Colonic mucosa (tissue), 4 donors: ENCODE results near the gene DPP6. TPM values are rescaled to one million over a fixed set of nuclear protein-coding genes. Genes with fewer than 3 reads are reported as not detected.
"Not testable (repeated sequence)": the region's sequence is repeated elsewhere in the genome, so short reads cannot be mapped to it uniquely, and the experiment has no call there.

Experiments used
- DNase-seq: peaks from one replicate; pipeline ENCODE4 v3.0.0-alpha.2; 2020
- H3K27ac ChIP-seq: fragments of 200-600 bp; one replicate; pipeline ENCODE4 v1.8.0; 2021
- H3K27me3 ChIP-seq: fragments of 200-600 bp; one replicate; pipeline ENCODE4 v1.8.0; 2021
- H3K36me3 ChIP-seq: fragments of 200-600 bp; one replicate; pipeline ENCODE4 v1.8.0; 2021
- H3K4me1 ChIP-seq: fragments of 200-600 bp; one replicate; pipeline ENCODE4 v1.8.0; 2021; ENCODE audit warnings: mild to moderate bottlenecking
- H3K4me3 ChIP-seq: fragments of 200-600 bp; one replicate; pipeline ENCODE4 v1.8.0; 2021
- H3K9ac ChIP-seq, 2 donors: one replicate each; pipeline ENCODE4 v1.7.0; 2013; ENCODE audit warnings: control low read depth in 2 of 2, low read depth in 2 of 2, low read length in 2 of 2
- H3K9me3 ChIP-seq: fragments of 200-600 bp; one replicate; pipeline ENCODE4 v1.8.0; 2021
- intact Hi-C: fragments of 100-400 bp; cut with DNase I; formaldehyde crosslinking; loops from one replicate; pipeline ENCODE4 v1.14.1; 2022
- total RNA-seq, 2 donors: library from RNA; stranded (reverse); fragmentation: NEBNext Ultra II Directional in 1 of 2; extraction: Animal tissue kit (Norgen Biotek cat#: 25700) in 1 of 2; gene quantifications; one replicate each; pipeline ENCODE4 v1.2.1, GENCODE V29; 2021
- donor health status: healthy.
- donor health status: DM: no; HTN: no; CAD: no.
- donor health status: DM: no; HTN: no; CAD: no.

Gene DPP6
- total RNA-seq, 2 donors from 2014 or later = 0.17 to 3.9 TPM

DNA sequence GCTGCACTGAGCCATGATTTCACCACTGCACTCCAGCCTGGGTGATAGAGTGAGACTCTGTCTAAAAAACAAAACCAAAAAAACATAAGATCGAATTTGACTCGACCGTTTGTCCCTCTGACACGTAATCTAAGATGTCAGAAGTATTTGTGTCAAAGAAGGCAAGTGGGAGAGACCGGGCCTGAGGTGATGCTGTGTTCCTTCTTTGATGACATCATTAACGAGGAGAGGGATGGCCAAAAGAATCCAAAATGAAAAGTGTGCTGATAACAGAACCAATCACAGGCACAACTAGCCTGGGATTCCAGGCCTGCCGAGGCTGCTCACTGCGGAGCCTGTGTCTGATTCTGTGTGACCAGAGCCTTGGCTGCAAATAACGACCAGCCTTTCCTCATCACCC, 52.9 kb downstream of the DPP6 start:
- H3K4me1 ChIP-seq, DNase-seq, intact Hi-C loops, H3K9me3 ChIP-seq, H3K27ac ChIP-seq, H3K4me3 ChIP-seq, H3K27me3 ChIP-seq, H3K36me3 ChIP-seq, H3K9ac ChIP-seq: not testable (repeated sequence)

GRCh38 chr7:154109615-154110014, 57.4 kb downstream of the DPP6 start:
- intact Hi-C loops, H3K9me3 ChIP-seq, H3K9ac ChIP-seq, H3K4me1 ChIP-seq, H3K27me3 ChIP-seq, DNase-seq, H3K27ac ChIP-seq, H3K4me3 ChIP-seq, H3K36me3 ChIP-seq: not testable (repeated sequence)

GRCh38 chr7:154113732-154114351, 61.6 kb downstream of the DPP6 start:
- H3K9me3 ChIP-seq, intact Hi-C loops, DNase-seq, H3K4me1 ChIP-seq, H3K27me3 ChIP-seq, H3K4me3 ChIP-seq, H3K36me3 ChIP-seq, H3K27ac ChIP-seq, H3K9ac ChIP-seq: not testable (repeated sequence)

DNA sequence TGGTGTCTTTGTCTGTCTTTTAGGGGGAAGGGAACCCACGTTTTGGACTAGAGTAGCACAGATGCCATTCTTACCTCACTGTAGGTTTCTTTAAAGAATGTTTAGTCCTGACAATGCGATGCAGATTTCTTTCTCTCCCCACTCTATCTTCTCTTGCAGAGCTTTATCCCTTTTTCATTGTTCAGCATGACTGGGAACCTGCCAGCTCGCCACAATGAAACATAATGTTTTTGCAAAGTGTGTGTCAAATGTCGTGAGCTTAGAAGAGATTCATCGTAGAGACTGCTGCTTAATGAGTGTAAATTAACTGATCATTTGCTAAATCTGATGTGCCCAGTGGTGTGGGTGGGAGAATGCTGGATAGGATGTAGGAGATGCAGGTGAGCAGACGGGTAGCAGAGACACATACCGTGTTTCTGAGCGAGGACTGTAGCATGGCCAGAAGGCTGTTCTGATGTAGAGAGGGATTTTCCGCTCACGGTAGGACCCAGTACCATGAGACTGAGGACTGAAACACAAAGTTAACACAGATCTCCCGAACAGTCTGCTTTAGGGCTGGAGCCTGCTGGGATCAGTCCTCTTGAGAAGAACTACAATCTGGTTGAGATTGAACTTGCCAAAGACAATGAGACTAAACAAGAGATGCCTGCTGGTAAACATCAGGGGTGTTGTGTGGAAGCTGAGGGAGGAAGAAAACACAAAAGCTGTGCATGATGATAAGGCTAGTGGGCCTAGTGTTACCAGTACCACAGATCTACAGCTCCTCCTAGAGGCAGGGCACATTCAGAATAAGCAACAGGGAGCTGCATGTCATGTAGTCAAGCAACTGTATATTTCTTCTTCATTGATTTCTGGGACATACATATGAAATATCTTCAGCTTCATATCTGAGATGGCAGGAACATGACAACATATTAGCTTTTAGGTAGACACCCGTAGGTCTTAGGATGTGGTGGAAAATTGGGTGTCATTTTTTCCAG, 65.5 kb downstream of the DPP6 start:
- DNase-seq, H3K27ac ChIP-seq, H3K36me3 ChIP-seq, intact Hi-C loops, H3K27me3 ChIP-seq, H3K9ac ChIP-seq, H3K4me3 ChIP-seq, H3K9me3 ChIP-seq, H3K4me1 ChIP-seq: not testable (repeated sequence)

GRCh38 chr7:154120825-154121224, 68.6 kb downstream of the DPP6 start:
- H3K9ac ChIP-seq, DNase-seq, H3K4me3 ChIP-seq, intact Hi-C loops, H3K9me3 ChIP-seq, H3K27ac ChIP-seq, H3K27me3 ChIP-seq, H3K36me3 ChIP-seq, H3K4me1 ChIP-seq: not testable (repeated sequence)

DNA sequence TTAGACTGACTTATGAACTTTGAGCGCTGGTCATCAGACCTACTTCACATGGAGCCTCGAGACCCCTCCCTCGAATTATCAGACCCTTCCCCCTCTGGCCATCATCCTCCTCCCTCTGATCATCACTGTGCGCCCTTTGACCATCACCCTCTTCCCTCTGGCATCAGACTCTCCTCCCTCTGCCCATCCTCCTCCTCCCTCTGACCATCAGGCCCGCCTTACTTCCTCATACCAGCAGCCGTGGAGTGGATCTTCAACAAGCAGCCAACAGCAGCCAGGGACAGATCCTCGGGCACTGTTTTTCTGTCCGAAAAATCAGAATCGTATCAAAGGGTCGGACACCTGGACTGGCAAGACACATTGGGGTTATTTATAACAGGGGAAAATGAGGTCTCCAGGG, 70.5 kb downstream of the DPP6 start:
- H3K9ac ChIP-seq, H3K4me3 ChIP-seq, H3K9me3 ChIP-seq, H3K4me1 ChIP-seq, H3K27me3 ChIP-seq, H3K27ac ChIP-seq, DNase-seq, intact Hi-C loops, H3K36me3 ChIP-seq: not testable (repeated sequence)

- H3K27ac ChIP-seq, intact Hi-C loops, H3K27me3 ChIP-seq, DNase-seq, H3K9me3 ChIP-seq, H3K4me3 ChIP-seq, H3K36me3 ChIP-seq, H3K4me1 ChIP-seq, H3K9ac ChIP-seq: not testable (repeated sequence)
These were observed 71.2 kb downstream of the DPP6 start for GRCh38 chr7:154123397-154123796.

- H3K27me3 ChIP-seq, intact Hi-C loops, H3K36me3 ChIP-seq, H3K9me3 ChIP-seq, H3K4me3 ChIP-seq, H3K9ac ChIP-seq, DNase-seq, H3K27ac ChIP-seq, H3K4me1 ChIP-seq: not testable (repeated sequence)
These were observed 76.9 kb downstream of the DPP6 start for GRCh38 chr7:154129142-154129541.

DNA sequence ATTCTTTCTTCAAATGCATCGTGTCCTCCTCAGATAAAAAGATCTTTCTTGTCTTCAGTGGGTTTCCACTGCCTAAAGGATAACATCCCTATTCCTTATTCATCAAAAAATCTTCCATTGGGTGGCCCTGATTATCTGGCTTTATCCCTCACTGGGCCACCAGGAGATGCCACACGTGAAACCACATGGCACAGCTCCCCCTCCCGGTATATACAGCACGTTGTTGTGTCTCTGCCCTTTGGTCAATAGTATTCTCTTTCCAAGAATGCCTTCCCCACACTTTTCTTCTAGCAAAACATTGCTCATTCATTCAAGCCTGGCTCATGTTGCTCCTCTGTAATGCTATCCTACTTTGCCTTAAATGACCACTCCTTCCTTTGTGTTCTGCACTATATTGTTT, 80.4 kb downstream of the DPP6 start:
- DNase-seq, H3K36me3 ChIP-seq, H3K9ac ChIP-seq, H3K27me3 ChIP-seq, H3K9me3 ChIP-seq, intact Hi-C loops, H3K4me3 ChIP-seq, H3K4me1 ChIP-seq, H3K27ac ChIP-seq: not testable (repeated sequence)

DNA sequence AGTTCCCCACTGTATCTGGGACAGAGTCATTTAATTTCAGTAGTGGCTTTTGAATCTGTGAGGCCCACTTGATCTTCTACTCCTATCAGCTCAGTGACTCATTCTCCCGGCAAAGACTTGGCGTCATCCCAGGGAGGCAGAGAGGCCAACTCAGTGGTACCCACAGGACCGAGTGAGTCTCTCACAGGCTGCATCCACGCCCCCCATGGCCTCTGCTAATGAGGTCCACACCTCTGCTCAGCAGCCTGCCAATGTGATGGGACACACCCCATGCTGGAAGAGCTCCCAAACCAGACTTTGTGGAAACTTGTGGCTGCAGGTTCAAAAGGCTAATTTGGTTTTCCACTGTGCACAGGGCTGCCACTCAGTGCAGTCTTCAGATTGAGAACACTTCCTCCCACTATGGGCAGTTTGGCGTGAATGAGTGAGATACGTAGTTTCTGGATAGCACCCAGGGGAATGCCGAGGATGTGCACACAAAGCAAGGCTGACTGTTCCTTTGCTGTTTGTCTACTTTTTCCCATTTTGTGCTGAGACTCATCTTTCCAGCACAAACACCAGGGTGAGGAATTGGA, 81.6 kb downstream of the DPP6 start:
- H3K4me3 ChIP-seq, intact Hi-C loops, H3K9ac ChIP-seq, DNase-seq, H3K9me3 ChIP-seq, H3K27me3 ChIP-seq, H3K36me3 ChIP-seq, H3K4me1 ChIP-seq, H3K27ac ChIP-seq: not testable (repeated sequence)

- intact Hi-C loops, H3K36me3 ChIP-seq, H3K4me3 ChIP-seq, H3K9ac ChIP-seq, H3K4me1 ChIP-seq, H3K9me3 ChIP-seq, DNase-seq, H3K27me3 ChIP-seq, H3K27ac ChIP-seq: not testable (repeated sequence)
These were observed 82.5 kb downstream of the DPP6 start for GRCh38 chr7:154134698-154135097.

- intact Hi-C loops, H3K4me1 ChIP-seq, H3K36me3 ChIP-seq, H3K27me3 ChIP-seq, H3K4me3 ChIP-seq, DNase-seq, H3K27ac ChIP-seq, H3K9me3 ChIP-seq, H3K9ac ChIP-seq: not testable (repeated sequence)
These were observed 83.4 kb downstream of the DPP6 start for GRCh38 chr7:154135646-154136045.

DNA sequence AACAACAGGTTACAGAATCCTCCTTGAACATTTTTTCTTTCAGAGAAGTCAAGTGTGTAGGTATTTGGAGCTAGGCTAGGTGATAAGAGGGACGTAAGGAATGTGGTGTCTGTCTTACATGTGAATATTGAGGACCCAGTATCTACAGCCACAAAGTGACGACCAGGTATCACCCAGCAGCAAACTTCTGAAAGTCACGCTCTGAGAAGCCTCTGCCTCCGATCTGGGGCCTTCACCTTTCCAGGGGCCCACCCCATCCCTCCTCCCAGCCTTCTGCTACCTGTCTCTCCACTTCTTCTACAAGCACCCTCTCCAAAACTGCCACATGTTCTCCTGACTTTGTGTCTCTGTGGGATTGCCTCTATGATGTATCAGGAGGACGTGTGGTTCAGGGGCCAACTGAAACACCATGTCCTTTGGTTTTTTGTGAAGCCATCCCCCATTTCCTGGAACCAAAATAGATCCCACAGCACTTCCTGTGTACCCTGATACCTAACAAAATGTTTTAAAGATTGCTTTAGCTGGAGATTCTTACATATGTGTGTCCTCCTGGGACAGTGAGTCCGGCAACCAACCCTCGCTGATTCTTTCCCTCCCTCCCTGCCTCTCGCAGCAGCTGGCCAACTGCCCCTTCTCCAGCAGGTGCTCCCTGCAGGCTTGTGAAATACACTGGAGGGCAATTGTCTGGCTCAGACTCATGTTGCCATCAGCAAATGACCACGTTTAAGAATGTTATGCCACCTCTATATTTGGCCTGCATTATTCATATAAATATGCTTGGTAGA, 93.9 kb downstream of the DPP6 start:
- DNase-seq, H3K9me3 ChIP-seq, H3K27ac ChIP-seq, H3K4me3 ChIP-seq, intact Hi-C loops, H3K4me1 ChIP-seq, H3K36me3 ChIP-seq, H3K27me3 ChIP-seq, H3K9ac ChIP-seq: not testable (repeated sequence)
